Neural progenitor cell (in vitro differentiated cells): ENCODE data around the gene KLF13.

Experiments used
- EZH2phosphoT487 ChIP-seq: fragments of 200-600 bp; sonication (generic); IDR thresholded peaks from 2 replicates; pipeline ENCODE4 v1.6.1; 2017; ENCODE audit warnings: antibody characterized with exemption
- TF ChIP-seq, protein P1 (sequence below): fragments of 200-600 bp; sonication (generic); IDR thresholded peaks from 2 replicates; pipeline ENCODE4 v1.5.1; 2017; ENCODE audit warnings: antibody characterized with exemption, mild to moderate bottlenecking

- TF ChIP-seq EZH2phosphoT487, result no peak
- TF ChIP-seq, protein P1, sequence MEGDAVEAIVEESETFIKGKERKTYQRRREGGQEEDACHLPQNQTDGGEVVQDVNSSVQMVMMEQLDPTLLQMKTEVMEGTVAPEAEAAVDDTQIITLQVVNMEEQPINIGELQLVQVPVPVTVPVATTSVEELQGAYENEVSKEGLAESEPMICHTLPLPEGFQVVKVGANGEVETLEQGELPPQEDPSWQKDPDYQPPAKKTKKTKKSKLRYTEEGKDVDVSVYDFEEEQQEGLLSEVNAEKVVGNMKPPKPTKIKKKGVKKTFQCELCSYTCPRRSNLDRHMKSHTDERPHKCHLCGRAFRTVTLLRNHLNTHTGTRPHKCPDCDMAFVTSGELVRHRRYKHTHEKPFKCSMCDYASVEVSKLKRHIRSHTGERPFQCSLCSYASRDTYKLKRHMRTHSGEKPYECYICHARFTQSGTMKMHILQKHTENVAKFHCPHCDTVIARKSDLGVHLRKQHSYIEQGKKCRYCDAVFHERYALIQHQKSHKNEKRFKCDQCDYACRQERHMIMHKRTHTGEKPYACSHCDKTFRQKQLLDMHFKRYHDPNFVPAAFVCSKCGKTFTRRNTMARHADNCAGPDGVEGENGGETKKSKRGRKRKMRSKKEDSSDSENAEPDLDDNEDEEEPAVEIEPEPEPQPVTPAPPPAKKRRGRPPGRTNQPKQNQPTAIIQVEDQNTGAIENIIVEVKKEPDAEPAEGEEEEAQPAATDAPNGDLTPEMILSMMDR, result no peak
These were observed 4.8 kb downstream of the KLF13 start for GRCh38 chr15:31331389-31331788.
